Gastrocnemius medialis (tissue), 4 donors: ENCODE data around the gene GABRD. TPM values are rescaled to one million over a fixed set of nuclear protein-coding genes. Genes with fewer than 3 reads are reported as not detected.

Experiments used
- ATAC-seq, 2 donors: fragments of 150-250 bp; one replicate each; pipeline ENCODE4 v1.9.1; 2016
- DNase-seq, 2 donors: peaks; one replicate each; pipeline ENCODE4 v3.0.0-alpha.2; 2019
- H3K27ac ChIP-seq, 4 donors: fragments of 200-600 bp; sonication (generic); 1 replicate in 1 of 4; 2 replicates in 3 of 4; pipeline ENCODE4 v1.5.1; 2016 to 2018; ENCODE audit warnings: mild to moderate bottlenecking in 2 of 4, moderate library complexity in 1 of 4
- H3K27me3 ChIP-seq, 3 donors: fragments of 200-600 bp; sonication (generic) in 2 of 3; 1 replicate in 1 of 3; 2 replicates in 2 of 3; pipeline versions ENCODE4 v1.5.1 to v1.6.0; 2016 to 2019; ENCODE audit warnings: mild to moderate bottlenecking in 1 of 3, moderate library complexity in 1 of 3
- H3K36me3 ChIP-seq, 2 donors: fragments of 200-600 bp; sonication (generic) in 1 of 2; one replicate each; pipeline ENCODE4 v1.5.1; 2017 to 2018
- H3K4me1 ChIP-seq, 2 donors: fragments of 200-600 bp; sonication (generic) in 1 of 2; one replicate each; pipeline ENCODE4 v1.5.1; 2016 to 2017; ENCODE audit warnings: mild to moderate bottlenecking in 2 of 2
- H3K4me3 ChIP-seq, 4 donors: fragments of 200-600 bp; sonication (generic) in 3 of 4; 1 replicate in 1 of 4; 2 replicates in 3 of 4; pipeline ENCODE4 v1.5.1; 2016 to 2019; ENCODE audit warnings: mild to moderate bottlenecking in 2 of 4
- H3K9me3 ChIP-seq, 3 donors: fragments of 200-600 bp; sonication (generic) in 2 of 3; 1 replicate in 1 of 3; 2 replicates in 2 of 3; pipeline ENCODE4 v1.5.1; 2016 to 2019
- POLR2A ChIP-seq, 2 donors: fragments of 450-650 bp; IDR thresholded peaks; one replicate each; pipeline ENCODE4 v1.6.1; 2017; ENCODE audit warnings: antibody characterized with exemption in 2 of 2, mild to moderate bottlenecking in 2 of 2, moderate library complexity in 2 of 2
- in situ Hi-C, 4 donors: fragments of 200-750 bp; cut with MboI; loops; one replicate each; pipeline versions ENCODE4 v1.15.0 to v1.8.0; 2017; ENCODE audit warnings: low sequenced_read_pairs in 4 of 4
- intact Hi-C: fragments of 100-400 bp; cut with DNase I; formaldehyde crosslinking; loops from one replicate; pipeline ENCODE4 v1.15.1; 2023; ENCODE audit warnings: low total_unique reads
- total RNA-seq, 4 donors: library from RNA; depleted of rRNA; stranded (reverse); fragments of >200 nt; gene quantifications; one replicate each; pipeline versions ENCODE4 v1.1.0 to v1.2.3, GENCODE V29; 2016
- TF ChIP-seq, protein P1 (sequence below), 5 experiments: fragments of 450-650 bp in 3 of 5; fragments of 200-600 bp in 2 of 5; sonication (generic) in 2 of 5; IDR thresholded peaks in 4 of 5; conservative IDR thresholded peaks in 1 of 5; 1 replicate in 4 of 5; 2 replicates in 1 of 5; pipeline ENCODE4 v1.5.1; 2016 to 2019; ENCODE audit warnings: antibody characterized with exemption in 5 of 5, mild to moderate bottlenecking in 3 of 5, moderate library complexity in 3 of 5

GABRD gene
- total RNA-seq, 4 donors from 2014 or later: 1.9 TPM; not detected in 3

DNA sequence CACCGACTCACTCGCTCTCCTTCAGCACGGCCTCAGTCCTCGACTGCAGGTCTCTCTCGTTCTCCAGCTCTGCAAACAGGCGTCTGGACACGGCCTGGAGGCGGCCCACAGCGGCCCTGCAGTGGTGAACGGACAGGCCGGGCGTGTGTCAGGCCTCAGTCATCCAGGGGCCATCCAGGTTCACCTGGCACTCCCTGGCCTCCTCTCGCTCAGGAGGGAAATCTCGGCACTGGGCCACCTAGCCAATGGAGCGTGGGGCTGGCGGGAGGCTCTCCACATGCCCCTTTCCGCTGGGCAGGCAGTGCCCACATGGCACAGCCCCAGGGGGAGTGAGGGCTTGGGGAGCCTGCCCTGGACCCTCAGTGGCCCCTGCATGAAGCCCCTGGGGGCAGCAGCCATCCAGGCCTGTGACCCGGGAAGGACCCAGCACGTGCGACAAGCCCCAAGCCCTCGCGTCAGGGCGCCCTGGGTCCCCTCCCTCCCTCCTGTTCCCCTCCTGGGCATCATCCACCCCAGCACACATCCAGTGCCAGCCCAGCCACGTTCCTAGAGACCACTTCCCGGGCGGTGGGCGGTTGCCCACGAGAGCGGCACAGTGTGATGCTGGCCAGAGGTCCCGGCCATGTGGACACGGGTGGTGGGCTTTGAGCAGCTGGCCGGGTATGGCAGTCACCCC, 33.6 kb upstream of the GABRD start:
- in situ Hi-C loops (no loop called here), intact Hi-C loops (no loop called here)
- no peak for DNase-seq
- no peak overlapping the region for H3K27ac ChIP-seq
- no peaks in the 10 kb centered on the region for H3K36me3 ChIP-seq
- H3K27me3 ChIP-seq: peaks cover 19 to 23% (median 21%) of the 10 kb centered on the region in 3 donors
- H3K9me3 ChIP-seq: no peaks in the 10 kb centered on the region
- TF ChIP-seq, protein P1, sequence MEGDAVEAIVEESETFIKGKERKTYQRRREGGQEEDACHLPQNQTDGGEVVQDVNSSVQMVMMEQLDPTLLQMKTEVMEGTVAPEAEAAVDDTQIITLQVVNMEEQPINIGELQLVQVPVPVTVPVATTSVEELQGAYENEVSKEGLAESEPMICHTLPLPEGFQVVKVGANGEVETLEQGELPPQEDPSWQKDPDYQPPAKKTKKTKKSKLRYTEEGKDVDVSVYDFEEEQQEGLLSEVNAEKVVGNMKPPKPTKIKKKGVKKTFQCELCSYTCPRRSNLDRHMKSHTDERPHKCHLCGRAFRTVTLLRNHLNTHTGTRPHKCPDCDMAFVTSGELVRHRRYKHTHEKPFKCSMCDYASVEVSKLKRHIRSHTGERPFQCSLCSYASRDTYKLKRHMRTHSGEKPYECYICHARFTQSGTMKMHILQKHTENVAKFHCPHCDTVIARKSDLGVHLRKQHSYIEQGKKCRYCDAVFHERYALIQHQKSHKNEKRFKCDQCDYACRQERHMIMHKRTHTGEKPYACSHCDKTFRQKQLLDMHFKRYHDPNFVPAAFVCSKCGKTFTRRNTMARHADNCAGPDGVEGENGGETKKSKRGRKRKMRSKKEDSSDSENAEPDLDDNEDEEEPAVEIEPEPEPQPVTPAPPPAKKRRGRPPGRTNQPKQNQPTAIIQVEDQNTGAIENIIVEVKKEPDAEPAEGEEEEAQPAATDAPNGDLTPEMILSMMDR (IDR thresholded peaks at IDR 0.05 in 4 of 5, conservative IDR thresholded peaks at IDR 0.05 in 1 of 5): no peak
- TF ChIP-seq POLR2A (IDR thresholded peaks at IDR 0.05): no peak
- H3K4me1 ChIP-seq: no peaks in the 10 kb centered on the region
- ATAC-seq: no peak
- no peak overlapping the region for H3K4me3 ChIP-seq

DNA sequence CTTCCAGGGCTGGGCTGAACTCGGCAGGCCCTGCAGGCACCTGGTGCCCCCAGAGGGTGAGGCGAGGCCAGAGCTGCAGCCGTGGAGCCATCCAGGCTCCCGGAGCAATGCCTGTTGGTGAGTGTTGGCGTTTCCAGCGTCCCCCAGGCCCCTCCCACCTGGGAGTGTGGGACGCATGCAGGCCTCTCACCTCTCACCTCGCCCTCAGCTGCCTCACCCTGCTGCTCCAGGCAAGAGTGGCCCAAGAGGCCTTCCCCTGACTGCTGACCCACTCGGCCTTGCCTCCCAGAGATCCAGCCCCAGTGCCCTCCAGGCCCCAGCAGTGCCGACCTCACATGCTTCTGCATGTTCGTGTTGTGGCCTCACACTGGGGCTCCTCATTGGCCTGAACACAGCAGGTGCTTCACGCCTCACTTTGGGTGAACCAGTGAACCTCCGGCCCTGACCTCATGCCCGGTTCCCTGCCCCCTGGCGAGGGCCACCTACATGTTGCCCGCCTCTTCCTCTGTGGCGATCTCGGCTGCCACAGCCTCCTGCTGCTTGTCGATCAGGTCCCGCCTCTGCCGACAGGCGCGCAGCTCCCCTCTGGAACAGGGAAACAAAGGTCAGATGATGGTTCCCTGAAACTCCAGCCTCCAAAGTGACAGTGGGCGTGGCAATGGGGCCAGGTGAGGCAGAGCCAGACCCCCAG, 32.5 kb upstream of the GABRD start:
- Histone ChIP-seq H3K27me3 (peaks cover 21 to 33% (median 28%) of the 10 kb centered on the region in 3 donors), H3K4me3 (no peak overlapping the region), H3K27ac (no peak overlapping the region), H3K9me3 (no peaks in the 10 kb centered on the region), H3K36me3 (no peaks in the 10 kb centered on the region), H3K4me1 (no peaks in the 10 kb centered on the region)
- ATAC-seq: no peak
- intact Hi-C loops: no loop called here
- TF ChIP-seq POLR2A (IDR thresholded peaks at IDR 0.05): no peak
- TF ChIP-seq, protein P1 (IDR thresholded peaks at IDR 0.05 in 4 of 5, conservative IDR thresholded peaks at IDR 0.05 in 1 of 5): no peak
- in situ Hi-C loops: no loop called here
- no peak for DNase-seq

DNA sequence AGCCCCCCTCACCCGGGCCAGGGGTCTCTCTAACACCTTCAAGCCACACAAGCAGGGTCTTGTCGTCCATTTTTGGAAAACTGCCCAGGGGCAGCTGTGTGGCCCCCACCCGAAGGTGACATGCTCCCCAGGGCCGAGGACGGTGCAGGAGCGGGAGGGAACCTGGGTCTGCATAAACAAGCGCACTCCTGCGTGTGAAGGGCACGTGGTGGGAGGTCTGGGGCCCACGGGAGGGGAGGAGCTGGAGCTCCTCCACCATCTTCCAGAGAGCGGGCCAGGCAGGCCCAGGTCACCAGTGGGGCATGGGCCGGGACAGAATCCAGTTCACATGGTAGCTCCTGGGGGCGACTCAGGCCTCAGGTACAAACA, 32.0 kb upstream of the GABRD start:
- Histone ChIP-seq H3K4me1 (no peaks in the 10 kb centered on the region), H3K27me3 (peaks cover 21 to 33% (median 28%) of the 10 kb centered on the region in 3 donors), H3K4me3 (no peak overlapping the region), H3K27ac (no peak overlapping the region), H3K9me3 (no peaks in the 10 kb centered on the region), H3K36me3 (no peaks in the 10 kb centered on the region)
- no peak for ATAC-seq
- intact Hi-C loops: no loop called here
- TF ChIP-seq POLR2A (IDR thresholded peaks at IDR 0.05): no peak
- TF ChIP-seq, protein P1 (IDR thresholded peaks at IDR 0.05 in 4 of 5, conservative IDR thresholded peaks at IDR 0.05 in 1 of 5): no peak
- in situ Hi-C loops: no loop called here
- DNase-seq: no peak

DNA sequence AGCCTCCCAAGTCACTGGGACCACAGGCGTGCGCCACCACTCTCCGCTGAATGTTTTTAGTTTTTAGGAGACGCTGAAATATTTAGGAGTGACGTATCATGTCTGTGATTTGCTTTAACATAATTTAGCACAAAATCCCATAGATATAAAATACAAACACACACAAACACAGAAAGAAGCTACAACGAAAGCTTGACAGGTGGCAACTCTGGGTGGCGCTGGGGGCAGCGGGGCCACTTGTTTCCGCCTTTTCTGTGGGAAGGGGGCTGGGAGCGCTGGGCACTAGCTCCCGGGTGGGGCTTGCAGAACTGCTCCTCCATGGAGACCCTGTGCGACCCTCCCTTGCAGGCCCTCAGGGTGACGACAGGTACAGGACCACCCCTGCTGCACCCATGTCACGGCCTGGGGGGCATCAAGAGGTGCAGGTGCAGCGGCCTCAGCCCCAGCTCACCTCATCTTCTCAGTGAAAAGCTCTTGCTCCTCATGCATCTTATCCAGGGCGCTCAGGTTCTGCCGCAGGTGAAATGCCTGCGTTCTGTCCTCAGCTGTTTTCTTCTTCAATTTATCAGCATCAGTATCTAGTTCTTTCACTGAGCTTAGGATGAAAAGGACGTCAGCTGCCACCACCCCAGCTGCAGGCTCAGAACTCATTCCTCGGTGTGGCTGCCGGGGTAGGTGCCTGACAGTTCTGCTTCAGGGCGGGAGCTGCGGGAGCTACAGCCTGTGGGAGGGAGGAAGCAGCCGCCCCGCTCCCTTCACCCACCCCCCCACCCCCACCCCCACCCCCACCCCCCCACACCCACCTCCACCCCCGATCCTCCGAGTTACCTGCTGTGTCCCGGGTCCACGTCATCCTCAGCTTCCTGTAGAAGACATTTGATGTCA, 30.8 kb upstream of the GABRD start:
- intact Hi-C loops (no loop called here), in situ Hi-C loops (no loop called here)
- no peak overlapping the region for H3K27ac ChIP-seq
- DNase-seq (no peak), ATAC-seq (no peak)
- H3K4me3 ChIP-seq: no peak overlapping the region
- no peaks in the 10 kb centered on the region for H3K36me3 ChIP-seq
- no peaks in the 10 kb centered on the region for H3K9me3 ChIP-seq
- no peaks in the 10 kb centered on the region for H3K4me1 ChIP-seq
- no peak for TF ChIP-seq POLR2A (IDR thresholded peaks at IDR 0.05)
- TF ChIP-seq, protein P1 (IDR thresholded peaks at IDR 0.05 in 4 of 5, conservative IDR thresholded peaks at IDR 0.05 in 1 of 5): no peak
- peaks cover 21 to 33% (median 28%) of the 10 kb centered on the region in 3 donors for H3K27me3 ChIP-seq
